GM21723 (cell line): Measurements from ENCODE around the gene UGT1A9.
"Not testable (repeated sequence)": the region's sequence is repeated elsewhere in the genome, so short reads cannot be mapped to it uniquely, and the experiment has no call there.

Experiments used
- ATAC-seq: cut with Tn5 transposase; IDR thresholded peaks from one replicate; pipeline ENCODE4 v1.9.1; 2021; ENCODE audit warnings: mild to moderate bottlenecking, moderate library complexity; ENCODE audit not compliant: unreplicated experiment

Gene UGT1A9

DNA sequence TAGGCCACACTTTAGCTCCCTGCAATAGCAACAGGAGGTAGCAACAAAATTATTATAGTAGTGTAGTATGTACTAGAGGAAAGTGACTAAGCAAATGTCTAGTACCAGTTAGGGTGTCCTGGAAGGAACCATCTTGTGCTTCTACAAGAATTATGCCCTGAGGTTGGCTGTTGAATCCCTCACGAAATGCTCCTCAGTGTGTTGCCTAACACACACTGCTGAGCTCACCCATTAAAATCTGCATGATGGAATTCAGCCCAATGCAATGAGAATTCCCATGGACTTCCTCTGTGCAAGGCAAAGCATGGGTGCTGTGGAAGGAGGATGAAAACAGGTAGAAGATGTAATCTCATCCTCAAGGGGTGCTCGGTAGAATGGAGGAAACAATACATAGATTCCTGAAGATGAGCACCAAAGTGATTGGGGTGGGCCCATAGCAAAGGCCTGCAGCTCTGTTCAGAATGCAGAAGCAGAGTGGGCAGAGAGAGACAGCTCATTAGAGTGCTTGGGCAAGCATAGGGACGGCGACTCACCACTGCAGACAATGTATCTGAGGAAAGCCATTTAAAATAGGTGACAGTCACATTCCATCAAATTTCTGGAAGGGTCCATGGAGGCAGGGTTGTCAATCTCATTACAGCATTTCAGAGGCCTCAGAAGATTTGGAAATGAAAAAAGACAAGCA is 8.8 kb downstream of the UGT1A9 start:
- no peak for ATAC-seq

DNA sequence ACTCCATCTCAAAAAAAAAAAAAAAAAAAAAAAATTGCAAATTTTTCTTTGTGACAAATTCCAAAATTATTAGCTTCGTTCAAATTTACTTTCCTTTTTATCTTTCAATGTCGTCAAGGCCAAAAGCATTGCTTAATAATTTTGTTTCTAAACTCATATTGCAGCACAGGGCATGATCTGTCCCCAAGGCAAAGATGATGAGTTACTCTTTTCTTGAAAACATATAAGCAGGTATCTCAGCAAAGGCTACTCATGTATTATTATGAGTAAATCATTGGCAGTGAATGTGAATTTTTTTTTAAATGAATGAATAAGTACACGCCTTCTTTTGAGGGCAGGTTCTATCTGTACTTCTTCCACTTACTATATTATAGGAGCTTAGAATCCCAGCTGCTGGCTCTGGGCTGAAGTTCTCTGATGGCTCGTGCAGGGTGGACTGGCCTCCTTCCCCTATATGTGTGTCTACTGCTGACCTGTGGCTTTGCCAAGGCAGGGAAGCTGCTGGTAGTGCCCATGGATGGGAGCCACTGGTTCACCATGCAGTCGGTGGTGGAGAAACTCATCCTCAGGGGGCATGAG is 9.9 kb downstream of the UGT1A9 start, which contains the start of gene UGT1A7:
UGT1A7 (plus strand) TSS at position 381 of the 579 bp plus-strand sequence; CDS start at position 418, 37 bp downstream.
- ATAC-seq = no peak

DNA sequence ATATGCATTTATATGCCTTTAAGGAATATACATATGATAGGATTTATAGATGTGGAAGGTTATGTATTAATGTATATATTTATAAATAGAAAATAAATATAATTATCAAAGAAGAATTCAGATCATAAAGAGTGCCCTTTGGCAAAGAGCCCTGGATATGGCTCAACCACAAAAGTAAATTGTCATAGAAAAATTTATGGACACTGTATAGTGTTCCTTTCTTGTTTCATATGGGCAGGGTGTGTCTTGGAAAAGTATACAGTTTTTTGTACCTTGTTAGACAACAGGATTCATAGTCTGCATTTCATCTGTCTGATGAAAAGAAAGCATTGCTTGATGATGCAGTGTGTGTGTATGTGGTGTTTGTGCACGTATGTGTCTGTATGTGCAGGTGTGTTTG is 12.9 kb downstream of the UGT1A9 start:
- no peak for ATAC-seq

DNA sequence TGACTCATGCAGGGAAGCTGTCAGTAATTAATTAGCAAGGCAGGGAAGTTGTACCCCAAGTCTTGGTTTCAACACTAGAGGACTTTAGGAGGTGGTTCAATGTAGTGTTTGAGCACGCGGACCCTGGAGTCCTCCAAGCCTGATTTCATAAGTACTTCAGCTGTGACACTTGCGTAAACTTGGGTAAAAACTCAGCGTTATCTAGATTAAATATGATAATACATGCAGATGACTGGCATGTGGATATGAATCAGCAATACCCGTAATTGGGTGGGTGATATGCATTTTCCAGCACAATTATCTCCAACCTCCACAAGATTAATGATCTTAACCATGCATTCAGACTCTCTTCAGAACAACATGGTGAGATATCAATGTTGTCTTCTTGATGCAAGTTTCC is 15.2 kb downstream of the UGT1A9 start:
- no peak for ATAC-seq

DNA sequence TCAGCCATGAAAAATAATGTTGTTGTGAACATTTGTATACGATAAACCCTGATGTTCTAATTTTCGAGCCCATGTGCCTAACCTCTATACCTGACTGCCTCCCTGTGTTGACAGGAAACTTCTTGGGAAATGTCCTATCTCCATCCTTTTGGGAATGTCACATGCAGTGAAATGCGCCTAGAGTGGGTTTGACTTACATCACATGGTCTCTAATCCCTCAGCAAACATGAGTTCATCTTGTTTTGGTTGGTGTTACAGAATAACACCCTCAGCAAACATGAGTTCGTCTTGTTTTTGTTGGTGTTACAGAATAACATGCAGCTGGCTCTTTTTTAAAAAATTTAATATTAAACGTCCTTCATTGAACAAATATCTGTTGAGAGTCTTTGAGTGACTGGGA is 16.6 kb downstream of the UGT1A9 start:
- ATAC-seq = no peak

DNA sequence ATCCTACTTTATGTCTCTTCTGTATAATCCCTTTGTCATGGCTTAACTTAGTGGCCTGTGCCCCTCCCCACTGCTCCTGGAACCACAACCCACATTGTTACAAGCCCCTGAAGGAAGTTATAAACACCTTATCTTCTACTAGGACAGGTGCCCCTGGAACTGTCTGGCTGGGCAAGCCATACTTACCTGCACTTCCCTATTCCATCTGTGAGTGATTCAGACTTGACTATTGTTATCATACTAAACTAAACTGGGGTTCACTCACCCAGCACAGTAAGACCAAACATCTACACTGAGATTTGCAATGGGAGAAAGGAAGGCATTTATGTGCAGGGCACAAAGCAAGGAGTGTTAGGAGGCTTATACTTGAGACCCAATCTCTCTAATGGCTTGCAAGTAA is 17.3 kb downstream of the UGT1A9 start:
- ATAC-seq = no peak

DNA sequence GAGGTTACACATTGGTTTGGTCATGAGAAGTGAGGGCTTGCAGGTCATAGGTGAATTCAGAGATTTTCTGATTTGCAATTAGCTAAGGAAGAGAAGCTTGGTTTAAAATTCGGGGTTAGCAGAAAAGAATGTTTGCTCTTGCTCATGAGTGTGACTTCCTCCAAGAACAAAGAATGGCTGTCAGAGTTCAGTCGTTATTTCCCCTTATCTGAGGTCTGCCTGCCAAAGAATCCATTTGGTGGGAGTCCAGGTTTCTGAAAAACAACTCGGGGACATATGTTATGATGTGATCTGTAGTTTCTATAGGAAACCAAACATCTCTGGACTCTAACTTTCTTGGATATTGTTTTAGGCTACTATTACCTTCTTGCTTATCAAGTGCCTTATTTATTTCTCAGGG is 17.8 kb downstream of the UGT1A9 start:
- no peak for ATAC-seq

DNA sequence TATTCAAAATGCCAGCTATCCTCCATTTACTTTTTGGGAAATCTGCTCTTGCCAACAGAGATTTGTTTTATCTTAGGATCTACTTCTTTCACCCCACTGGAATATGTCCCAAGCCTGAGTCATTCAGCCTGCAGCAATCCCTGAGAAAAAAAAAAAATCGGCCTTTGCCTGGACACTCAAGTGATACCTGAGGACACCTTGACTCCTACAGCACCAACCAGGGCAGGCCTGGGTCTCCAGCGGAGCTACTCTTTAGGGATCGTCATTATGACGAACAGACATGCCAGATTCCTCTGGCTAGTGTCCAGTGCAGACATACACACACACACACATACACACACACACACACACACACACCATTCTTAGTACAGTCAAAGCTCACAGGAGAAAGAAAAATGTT is 18.7 kb downstream of the UGT1A9 start:
- ATAC-seq = no peak

DNA sequence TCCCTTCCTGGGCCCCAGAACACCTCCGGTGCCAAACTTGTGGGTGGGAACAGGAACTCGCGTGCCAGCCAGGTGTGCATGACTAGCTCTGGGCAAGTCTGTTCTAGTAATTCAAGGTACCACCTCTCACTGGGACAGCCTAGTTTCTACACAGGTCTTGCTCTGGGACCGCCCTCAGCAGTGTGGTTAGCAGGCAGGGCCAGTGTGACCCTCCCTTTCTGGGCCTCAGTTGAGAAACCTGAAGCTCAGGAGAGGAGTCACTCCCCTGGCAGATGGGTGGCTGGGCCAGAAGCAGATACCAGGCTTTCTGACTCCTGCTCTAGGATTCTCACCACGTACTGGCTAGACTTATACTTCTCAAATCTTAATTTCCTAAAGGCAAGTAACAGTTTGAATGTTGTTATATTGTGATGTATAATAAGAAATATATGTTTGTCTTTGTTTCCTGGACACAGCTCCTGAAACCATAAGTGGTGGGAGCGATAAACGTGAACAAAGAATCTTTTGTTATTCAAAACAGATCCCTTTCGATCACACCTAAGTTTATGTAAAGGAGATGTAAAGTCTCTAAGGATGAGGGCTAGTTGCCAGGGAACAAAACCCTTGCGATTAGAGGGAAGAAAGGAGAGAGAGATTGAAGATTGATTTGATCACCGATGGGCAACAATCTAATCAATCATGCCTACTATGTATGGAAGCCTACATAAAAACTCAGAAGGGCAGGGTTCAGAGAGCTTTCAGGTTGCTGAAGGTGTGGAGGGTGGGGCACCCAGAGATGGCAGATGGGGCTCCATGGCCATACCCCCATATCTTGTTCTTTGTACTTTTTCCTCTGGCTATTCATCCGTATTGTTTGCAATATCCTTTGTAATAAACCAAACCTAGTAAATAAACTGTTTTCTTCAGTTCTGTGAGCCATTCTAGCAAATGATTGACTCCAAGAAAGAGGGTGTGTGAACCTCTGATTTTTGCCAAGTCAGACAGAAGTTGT is 20.0 kb downstream of the UGT1A9 start:
- ATAC-seq = no peak

DNA sequence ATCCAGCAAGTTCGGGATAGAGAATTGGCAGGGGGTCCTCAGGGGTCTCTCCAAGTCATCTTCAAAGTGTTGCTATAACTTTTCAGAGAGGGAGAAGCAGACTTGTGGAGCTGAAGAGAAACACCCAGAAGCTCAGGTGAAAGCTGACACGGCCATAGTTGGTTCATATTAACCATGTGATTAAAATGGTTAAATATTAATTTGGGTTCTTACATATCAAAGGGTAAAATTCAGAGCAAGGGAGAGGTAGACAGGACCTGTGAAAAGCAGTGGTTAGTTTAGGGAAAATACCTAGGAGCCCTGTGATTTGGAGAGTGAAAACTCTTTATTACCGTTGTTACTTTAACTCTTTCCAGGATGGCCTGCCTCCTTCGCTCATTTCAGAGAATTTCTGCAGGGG is 20.9 kb downstream of the UGT1A9 start, which contains the start of gene UGT1A6:
UGT1A6 (plus strand) TSS at position 243 of the 400 bp plus-strand sequence; CDS start at position 358, 115 bp downstream.
- no peak for ATAC-seq

DNA sequence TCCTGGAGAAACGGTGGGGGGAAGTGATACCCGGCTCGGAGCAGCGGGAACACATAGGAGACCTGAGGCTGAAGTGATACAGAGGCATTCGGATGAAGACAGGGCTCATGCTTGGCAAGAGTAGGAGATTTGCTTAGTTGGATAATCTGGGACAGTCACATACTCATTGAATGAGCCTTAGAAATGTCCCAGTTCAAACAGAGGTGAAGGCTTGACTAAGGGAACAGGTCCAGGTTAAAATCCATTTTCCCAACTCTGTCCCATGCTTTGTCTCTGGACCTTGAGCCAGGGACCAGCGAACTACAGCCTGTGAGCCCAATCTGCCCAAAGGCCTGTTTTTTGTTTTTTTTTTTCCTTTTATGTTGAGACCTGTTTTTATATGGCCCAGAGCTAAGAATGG is 22.3 kb downstream of the UGT1A9 start:
- no peak for ATAC-seq

DNA sequence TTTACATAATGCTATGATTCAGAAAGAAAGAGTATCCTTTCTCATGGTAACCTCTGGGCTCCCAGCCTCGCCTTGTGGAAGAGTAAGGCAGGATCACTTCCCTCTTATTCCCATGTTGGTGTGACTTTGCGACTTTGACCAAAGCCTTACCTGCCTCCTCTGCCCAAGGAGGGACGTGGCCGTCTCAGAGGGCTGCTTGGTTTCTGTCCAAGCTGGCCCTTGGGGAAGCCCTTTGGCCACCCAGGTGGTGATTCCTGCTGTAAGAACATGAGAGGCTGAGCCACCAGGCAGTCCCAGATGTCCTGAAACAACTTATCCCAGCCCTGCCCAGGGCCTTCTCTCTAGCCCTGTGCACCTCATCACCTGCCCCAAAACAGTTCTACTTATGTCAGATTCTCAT is 27.0 kb downstream of the UGT1A9 start:
- ATAC-seq = no peak

DNA sequence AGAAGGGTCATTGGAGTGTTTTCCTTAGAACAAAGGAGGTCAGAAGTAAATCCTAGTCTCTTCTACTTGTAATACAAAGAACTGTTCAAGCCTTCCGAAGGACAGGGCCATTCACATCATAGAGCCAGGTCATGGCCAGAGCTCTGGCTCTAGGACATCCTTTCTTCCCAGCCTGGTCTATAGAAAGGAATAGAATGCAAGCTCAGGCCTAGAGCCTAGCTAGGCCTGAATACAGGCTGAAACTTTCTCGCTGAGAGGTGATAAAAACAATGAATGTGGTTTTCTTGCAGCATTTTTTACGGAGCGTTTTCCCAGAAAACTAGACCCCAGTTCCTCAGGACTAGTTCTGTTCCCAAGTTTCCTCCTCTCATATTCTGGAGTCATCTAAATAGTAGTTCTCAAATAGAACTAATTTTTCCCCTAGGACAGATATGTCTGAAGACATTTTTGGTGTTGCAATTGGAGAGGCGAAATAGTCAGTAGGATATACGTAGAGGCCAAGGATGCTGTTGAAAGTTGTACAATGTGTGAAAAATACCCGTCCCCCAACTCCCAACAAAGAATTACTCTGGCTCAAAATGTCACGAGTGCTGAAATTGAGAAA is 27.8 kb downstream of the UGT1A9 start:
- no peak for ATAC-seq

DNA sequence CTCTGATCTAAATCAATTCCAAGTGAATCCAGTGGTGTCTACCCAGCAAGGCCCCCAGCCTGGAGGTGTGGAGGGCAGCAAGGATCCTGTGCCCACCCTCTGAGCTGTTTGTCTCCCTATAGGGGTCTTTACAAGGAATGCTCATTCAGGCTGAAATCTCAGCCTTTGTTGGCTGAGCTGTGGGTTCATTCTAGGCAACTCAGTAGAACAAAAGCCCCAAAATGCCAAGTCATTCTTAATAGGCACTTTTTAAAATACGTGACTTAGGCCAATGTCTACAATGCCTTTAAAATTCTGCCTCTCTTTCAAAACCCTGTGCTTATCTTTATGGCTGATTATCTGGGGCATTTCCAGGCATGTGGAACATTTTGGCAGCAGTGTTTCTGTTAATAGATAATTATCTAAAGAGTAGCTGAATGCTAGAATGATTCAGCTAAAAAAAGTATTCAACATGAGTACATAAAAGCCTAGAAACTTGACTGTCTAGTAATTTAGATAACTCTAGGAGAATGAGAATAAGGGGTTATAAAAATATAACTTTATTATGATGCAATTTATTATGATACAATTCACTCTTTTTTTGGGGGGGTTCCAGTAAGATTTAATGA is 28.4 kb downstream of the UGT1A9 start:
- no peak for ATAC-seq

DNA sequence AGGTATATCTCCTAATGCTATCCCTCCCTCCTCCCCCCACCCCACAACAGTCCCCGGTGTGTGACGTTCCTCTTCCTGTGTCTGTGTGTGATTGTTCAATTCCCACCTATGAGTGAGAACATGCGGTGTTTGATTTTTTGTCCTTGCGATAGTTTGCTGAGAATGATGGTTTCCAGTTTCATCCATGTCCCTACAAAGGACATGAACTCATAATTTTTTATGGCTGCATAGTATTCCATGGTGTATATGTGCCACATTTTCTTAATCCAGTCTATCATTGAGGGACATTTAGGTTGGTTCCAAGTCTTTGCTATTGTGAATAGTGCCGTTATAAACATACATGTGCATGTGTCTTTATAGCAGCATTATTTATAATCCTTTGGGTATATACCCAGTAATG is 29.1 kb downstream of the UGT1A9 start:
- ATAC-seq = not testable (repeated sequence)

DNA sequence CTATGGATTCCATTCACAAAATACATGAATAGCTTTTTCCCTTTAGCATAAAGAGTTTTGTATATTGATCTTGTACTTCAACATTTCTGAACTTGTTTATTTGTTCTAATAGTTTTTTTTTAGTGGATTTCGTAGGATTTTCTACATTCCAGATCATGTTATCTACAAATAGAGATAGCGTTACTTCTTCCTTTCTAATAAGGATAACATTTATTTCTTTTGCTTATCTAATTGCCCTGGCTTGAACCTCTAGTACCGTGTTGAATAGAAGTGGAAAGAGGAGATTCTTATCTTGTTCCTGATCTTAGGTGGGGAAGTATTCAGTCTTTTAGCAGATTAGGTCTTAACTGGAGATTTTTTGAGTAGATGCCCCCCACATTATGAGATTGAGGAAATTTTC is 30.5 kb downstream of the UGT1A9 start:
- no peak for ATAC-seq

DNA sequence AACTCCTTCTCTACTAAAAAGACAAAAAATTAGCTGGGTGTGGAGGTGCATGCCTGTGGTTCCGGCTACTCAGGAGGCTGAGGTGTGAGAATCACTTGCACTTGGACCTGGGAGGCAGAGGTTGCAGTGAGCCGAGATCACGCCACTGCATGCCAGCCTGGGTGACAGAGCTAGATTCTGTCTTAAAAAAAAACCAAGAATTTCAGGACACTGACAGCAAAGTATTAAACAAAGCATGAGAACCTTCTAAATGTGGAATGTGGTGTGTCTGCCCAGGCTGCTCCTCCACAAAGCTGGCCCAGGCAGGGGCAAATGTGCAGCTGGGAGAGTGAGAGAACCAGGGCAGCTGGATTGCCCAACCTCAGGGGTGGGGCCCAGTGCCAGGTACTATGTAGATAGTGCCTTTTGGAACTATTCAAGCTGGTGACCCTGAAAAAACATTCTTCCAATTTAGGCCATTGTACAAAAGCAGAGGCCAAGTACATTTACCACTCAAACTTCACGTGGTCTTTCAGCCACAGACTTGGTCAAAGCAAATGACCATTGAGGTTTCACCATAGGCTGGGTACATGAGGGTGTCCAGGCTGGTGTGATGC is 34.3 kb downstream of the UGT1A9 start:
- ATAC-seq = no peak

DNA sequence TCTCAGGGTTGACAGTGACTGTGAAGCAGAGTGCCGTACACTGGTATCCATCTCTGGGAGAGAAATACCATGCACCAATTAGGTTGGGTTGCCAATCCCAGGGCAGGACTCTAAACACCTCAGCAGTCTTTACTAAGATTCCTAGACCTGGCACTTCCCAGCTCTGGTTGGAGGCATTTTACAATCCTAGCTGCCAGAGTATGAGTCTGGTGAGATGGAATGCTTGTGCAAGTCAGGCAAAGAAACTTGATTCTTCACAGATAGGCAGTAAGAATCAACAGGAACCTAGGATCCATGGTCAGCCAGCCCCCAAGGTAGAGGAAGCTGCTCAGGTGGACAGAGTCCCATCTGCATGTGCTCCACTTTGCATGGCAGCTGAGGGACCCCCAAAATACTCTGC is 35.0 kb downstream of the UGT1A9 start:
- no peak for ATAC-seq

DNA sequence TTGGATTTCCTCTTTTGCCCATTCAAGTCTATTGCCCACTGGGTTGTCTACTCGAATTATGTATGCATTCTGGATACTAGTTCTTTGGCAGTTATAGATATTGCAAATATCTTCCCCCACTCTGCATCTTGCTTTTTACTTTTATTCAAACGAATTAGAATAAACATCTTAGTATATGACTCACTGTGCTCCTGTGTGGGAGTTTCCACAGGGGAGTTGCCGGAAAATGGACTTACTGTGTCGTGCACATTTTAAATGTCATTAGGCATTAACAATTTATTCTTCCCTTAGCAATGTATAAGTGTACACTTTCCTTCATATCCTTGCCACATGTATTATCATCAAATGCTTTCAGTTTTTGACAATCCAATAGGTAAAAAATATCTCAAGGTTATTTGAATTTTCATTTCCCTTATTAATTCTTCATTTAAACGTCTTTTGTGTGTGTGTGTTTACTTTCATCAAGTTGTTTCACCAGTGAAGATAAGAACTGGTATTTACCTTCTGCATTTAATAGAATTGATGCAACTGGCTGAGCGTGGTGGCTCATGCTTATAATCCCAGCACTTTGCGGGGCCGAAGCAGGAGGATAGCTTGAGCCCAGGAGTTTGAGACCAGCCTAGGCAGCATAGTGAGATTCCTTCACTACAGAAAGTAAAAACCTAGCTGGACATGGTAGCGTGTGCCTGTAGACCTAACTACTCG is 36.4 kb downstream of the UGT1A9 start:
- no peak for ATAC-seq

DNA sequence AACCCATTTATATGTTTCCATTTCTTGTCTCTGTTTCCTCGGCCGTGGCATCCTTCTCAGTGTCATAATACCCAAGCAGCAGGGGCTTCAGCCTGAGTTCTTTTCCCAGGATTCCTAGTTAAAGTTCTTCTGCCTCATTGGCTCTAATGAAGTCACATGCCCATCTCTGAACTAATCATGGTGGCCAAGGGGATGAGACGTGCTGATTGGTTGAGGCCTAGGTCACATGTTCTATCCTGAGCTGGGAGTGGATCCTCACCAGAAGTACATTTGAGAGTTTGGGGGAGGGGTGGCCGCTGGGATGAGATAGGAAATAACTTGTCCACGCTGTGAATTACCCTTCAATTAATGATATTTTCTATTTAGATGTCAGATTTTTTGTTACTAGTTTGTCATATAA is 37.2 kb downstream of the UGT1A9 start:
- ATAC-seq = no peak
